Measurements from ENCODE around the gene NCKAP5.
"Not testable (repeated sequence)": the region's sequence is repeated elsewhere in the genome, so short reads cannot be mapped to it uniquely, and the experiment has no call there.

The NCKAP5 gene

DNA sequence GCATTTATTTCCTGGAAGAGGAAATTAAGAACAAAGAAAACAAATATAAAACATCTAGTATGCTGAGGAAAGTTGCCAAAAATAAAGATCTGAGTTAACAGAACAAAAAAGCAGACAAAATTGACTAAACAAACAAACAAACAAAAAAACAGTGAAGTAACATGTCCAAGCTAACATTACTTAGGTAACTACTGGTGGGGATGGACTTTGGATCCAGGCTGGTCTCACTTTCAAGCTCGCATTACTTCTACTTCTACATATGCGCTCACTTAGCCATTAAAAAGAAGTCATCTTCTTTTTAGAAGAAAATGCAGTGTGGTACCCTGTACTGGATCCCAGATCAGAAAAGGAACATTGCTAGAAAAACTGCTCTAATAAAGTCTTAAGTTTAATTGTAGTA, 358.9 kb downstream of the NCKAP5 start:
- DNase-seq (ENCODE audit: low read depth): no peak

DNA sequence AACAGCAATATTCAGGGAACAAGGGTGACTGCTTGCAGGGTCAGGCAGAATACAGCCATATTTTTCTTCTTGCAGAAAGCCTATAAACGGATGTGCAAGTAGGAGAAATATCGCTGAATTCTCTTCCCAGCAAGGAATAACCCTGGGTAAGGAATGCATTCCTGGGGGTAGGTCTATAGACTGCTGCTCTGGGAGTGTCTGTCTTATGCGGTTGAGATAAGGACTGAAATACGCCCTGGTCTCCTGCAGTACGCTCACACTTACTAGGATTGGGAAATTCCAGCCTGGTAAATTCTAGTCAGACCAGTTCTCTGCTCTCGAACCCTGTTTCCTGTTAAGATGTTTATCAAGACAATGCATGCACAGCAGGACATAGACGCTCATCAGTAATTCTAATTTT, 361.6 kb downstream of the NCKAP5 start:
- not testable (repeated sequence) for DNase-seq (ENCODE audit: low read depth)

DNA sequence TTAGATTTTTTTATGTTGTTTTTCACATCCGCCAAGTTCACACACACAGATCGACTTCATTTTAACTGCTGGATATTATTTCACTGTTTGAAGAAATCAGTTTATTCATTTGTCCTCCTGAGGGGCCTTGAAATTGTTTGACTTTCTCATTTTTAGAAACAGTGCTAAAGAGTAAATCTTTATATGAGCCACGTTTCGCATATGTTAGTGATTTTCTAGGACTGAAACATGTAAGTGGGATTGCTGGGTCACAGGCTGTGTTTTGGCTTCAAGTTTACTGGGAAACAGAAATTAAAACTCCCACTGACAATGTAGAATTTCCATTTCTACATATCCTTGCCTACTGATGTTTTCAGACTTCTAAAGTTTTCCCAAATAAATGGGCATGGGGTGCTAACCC, 363.8 kb downstream of the NCKAP5 start:
- no peak for DNase-seq (ENCODE audit: low read depth)

DNA sequence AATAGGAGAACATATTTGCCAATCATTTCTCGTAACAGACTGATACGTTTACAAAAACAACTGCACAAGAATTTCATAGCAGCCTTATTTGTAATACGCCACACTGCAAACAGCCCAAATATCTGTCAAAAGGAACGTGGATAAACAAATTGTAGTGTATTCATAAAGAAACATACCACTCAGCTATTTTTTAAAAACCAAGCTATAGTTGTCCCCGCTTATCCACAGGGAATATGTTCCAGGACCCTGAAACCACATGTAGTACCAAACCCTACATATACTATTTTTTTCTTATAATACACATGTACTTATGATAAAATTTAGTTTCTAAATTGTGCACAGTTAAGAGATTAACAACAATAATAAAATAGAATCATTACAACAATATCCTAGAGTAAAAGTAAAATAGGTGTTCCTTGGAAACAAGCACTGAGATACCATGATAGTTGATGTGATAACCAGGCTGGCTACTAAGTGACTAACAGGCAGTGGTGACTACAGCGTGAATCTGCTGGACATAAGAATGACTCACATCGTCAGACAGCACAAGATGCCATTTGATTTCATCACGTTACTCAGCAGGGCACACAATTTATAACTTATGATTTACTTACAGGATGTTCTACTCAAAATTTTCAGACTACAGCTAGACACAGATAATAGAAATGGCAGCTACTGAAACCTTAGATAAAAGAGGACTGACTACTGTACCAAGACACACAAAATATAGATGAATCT, 367.4 kb downstream of the NCKAP5 start:
- DNase-seq (ENCODE audit: low read depth): peak; percentile 96

DNA sequence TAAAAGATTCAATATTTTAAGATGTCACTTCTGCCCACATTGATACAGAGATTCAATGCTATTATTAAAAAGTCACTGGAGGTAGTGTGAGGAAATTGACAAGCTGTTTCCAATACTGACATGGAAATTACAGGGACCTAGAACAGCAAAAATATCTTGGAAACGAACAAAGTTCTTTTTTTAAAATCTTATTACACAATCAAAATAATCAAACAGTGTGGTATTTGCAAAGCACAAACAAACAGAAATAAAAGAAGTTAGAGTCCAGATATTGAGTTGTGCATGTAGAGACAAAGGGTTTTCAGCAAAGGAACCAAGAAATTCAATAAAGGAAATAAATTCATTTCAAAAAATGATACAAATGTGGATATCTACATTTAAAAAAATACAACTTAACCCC, 369.6 kb downstream of the NCKAP5 start:
- DNase-seq (ENCODE audit: low read depth): no peak

DNA sequence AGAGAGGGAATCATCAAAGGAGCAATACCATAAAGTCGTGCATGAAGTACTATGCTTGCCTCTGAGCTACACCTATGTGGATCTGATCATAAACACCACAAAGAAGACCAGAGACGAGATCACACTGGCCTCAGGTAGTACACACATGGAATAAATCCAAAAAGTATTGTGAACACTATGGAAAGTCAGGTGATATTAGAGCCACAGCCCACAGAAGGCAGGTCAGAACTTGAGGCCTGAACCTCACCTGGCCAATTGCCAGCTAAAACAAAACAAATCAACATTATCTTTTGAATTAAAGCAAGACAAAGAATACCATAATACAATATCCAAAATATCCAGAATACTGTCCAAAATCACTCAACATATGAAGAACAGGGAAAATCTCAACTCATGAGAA, 371.1 kb downstream of the NCKAP5 start:
- DNase-seq (ENCODE audit: low read depth): no peak

DNA sequence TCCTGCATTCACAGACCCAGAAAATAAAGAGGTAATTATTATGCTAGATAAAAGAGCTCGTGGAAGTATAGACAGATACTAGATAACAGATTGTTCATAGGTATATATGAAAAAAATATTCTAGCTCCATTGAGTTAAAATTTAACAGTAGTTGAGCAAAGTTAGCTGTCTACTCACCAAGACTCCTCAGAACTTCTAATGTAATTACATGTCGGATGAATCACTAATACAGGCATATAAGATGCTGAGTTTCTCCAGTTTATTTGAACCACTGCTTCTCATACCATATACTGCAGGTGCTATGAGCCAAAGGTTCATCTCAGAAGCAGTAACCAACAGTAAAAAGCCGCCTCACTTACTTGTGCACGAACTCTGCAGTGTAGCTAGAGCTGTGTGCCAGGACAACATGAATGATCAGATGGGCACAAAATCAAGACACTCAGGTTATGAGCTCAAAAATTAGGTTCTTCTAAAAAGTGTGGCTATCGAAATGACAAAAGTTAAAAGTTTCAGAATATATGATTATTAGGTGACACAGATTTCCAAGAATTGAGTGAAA, 373.4 kb downstream of the NCKAP5 start:
- DNase-seq (ENCODE audit: low read depth): no peak

DNA sequence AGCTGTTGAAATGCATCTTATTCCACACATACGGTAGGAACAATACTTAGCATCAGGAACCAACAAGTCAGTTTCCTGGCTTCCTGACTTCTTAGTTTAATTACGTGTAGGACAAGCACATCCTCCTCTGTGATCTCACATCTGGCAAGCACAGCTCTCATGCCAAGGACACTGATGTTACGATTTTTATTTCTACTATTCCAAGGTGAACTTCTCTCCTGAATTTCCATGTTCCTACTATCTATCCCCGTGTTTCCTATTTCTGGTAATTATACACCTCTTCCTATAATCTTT, 374.0 kb downstream of the NCKAP5 start:
- no peak for DNase-seq (ENCODE audit: low read depth)

DNA sequence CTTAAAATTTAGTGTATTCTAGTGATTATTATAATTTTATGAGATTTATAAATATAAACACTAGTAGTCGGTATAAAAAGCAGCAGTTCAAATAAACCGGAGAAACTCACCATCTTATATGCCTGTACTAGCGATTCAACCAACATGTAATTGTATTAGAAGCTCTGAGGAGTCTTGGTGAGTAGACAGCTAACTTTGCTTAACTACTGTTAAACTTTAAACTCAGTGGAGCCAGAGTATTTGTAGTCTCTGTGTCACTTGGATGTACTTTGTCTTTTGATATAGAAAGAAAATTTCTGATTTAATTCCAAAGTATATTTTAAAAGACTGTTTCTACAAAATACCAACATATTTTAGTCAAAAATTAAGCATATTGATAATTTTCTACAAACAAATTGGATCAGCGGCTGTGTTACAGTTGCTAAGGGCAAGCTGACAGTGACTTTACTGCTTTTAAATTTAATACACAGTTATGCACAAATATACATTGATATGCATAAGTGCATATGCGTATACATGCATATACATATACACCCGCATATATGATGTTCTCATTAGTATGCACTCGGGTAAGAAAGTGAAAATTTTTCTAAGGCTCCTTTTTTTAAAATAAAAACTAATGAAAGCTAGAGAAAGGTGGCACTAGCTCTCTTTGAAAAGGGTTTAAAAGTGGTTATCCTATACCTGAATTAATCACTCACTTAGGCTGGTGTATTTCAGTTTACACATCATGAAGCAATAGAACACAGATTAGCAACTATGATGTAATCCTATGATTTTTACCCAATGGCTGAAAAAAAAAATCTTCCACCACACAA, 374.5 kb downstream of the NCKAP5 start:
- DNase-seq (ENCODE audit: low read depth): no peak

DNA sequence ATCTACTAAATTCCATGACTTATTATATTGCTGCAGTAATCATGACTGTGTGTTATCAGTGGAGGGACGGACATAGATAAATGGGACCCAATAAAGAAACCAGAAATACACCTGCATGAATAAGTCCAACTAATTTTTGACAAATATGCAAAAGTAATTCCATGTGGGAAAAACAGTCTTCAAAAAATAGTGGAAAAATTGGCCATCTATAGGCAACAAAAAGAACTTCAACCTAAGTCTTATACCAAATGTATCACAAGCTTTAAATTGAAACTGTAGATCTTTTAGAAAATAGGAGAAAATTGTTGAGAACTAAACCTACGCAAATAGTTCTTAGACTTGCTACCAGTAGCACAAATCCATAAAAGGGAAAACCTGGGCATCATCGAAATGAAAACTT, 376.2 kb downstream of the NCKAP5 start:
- DNase-seq (ENCODE audit: low read depth): no peak

DNA sequence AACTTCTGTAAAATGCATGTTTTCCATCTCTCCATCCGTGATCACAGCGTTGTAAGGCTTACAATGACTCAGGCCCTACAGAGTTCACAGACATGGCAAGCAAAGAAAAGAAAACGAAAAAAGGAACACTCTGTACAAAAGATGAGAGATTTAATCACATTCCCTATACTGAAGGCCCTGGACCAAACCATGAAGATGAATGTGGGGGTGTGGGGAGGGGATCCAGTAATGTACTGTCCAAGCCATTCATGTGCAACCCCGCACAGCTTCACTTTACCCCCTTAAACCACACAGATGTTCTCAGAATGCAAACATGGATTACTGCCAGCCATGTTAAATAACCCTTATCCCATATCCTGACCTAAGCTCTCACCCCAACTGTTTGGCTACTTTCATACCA, 391.1 kb downstream of the NCKAP5 start:
- no peak for DNase-seq (ENCODE audit: low read depth)

DNA sequence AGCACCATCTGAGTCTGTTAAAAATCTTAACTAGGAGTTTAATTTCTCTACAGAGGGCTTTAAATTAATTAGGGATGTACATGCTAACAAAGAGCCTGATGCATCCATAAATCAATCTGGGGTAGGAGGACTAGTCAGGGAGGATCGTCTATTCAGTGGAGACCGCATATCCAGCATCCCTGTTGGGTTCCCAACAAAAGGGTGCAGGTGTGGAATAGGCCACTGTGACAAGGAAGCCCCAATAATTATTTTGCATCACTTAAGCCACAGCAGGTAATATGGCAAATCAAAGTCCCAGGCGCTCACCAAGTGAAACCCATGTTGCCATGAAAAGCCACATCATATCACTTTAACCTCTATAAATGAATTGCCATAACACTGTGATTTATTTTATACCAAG, 392.3 kb downstream of the NCKAP5 start:
- no peak for DNase-seq (ENCODE audit: low read depth)

DNA sequence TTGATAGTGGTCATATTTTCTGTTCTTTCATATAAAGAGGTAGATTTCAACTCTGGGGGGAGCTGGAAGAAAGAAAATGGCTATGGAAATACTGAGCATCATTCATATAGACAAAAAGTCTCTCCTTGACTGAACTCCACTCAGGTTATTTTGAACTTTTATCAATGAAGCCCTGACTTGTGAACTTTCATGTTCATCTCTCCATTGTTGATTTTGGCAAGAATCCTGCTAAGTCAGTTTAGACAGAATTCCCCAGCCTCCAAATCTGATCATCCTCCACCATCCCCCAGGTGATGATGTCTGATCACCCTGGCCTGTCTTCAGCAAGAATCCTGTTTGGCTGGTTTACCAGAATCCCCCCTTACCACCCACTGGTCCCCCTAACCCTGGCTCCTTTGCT, 395.0 kb downstream of the NCKAP5 start:
- no peak for DNase-seq (ENCODE audit: low read depth)

DNA sequence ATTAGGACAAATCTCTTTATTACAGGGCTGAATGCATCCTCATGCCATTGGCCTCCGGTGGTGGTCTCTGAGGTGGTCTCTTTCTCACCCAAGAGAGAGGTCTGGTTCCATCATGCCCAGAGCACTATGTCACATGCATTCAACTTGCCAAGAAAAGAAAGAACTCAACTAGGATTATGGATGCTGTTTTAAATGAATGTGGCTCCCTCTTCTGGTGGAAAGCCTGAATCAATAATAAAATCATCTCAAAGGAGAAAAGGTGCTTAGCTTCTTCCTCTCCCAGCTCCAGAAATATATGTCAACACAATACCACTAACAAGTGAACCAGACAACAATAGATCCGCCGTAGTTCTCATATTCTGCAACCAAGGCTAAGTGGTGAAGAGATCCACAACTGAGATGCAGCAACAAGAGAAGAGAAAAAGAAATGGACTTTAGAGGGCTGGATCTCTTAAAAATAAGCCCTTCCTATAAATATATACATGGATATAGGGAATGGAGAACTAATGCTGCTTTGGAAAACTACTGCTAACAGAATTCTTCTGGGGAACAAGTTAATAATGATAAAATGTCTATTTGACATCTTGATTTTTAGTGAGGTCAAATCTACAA, 396.8 kb downstream of the NCKAP5 start:
- DNase-seq (ENCODE audit: low read depth): peak; percentile 71

DNA sequence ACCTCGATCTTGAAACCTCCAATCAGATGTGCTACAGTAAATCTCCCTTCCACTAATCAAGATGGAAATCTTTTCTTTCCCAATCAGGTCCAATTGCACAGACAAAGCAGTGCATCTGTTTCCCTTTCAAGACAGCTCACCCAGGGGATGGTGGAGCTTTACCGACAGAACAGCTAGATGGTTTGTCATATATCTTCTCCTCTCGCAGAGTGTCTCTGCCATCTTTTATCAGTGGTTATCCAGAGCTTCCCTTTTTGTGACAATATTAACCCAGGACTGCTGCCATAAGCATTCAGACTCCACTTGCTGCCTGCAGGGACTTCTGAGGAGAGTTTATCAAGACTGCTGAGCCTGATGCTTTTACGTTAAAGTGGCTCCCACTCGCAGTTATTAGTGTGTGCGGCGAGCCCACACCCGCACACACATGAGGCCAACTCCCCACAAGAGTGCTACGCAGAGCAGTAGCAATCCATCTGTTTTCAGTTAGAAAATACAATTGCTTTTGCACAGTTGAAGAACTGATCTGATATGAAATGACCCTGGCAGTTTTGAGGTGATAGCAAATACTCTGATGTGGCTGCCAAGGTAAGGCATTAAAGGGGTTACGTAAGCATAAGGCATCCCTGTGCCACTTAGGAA, 398.9 kb downstream of the NCKAP5 start:
- DNase-seq (ENCODE audit: low read depth): no peak

DNA sequence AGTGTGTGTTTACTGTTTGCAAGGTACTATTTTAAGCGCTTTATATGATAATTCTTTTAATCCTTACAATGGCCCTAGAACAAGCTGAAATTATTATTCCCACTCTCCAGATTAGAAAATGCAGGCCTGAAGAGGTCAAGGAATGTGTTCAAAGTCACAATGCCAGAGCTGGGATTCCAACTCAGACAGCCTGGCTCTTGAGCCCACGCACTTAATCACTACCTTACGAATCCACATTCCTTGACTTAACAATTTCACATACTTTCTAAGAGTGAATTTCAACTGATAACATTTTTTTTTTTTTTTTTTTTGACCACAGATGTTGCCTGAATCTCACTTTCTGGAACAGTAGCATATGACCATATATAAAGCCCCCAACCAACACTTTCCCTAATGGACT, 400.3 kb downstream of the NCKAP5 start:
- peak; percentile 28 for DNase-seq (ENCODE audit: low read depth)

DNA sequence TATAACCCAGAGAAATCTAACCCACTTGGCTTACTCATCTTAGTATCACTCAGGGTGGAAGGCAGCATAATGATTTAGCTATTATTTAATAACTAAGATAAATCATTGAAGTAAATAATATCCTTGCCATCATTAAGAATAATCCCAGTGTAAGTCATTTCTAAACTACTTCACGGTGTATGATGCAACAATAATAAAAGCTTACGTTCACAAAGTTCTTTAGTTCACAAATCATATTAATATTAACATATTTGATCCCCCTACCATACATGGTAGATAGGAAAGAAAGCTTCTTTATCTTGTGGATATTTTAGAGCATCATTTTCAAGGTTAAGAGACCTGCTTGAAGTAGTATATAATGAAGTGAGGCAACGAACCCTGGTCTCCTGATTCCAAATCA, 401.0 kb downstream of the NCKAP5 start:
- no peak for DNase-seq (ENCODE audit: low read depth)

DNA sequence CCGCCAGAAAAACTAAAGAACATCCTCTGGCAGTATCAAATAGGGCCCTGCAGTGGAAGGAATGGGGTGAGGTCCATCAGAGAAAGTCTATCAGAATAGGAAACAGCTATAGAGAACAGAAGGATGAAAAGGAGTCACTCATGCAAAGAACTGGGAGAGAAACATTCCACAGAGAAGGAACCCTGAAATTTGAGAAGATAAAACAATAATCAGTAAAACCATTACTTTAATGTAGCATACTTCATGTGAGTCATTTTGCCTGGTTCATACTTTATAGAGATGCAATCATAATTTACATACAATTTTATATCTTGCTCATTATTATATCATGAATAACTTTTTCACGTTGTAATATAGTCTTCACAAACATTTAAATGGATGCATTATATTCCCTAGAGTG, 402.2 kb downstream of the NCKAP5 start:
- peak; percentile 63 for DNase-seq (ENCODE audit: low read depth)

DNA sequence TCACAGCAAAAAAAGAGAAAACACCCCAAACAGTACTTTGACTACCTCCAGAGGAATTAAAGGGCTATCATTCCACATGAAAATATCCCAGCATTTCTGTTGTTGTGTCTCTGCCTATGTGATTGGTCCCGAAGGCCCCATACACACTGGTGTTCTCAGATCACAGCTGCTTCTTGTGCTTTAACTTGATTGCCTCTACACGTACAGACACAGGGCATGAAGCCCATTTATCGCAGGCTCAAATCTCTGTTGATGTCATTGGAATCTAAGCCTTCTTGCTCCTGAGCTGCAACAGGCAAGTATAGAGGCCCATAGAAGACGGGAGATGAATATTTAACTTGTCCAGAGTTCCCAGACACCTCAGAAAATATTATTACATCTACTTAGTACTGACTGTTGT, 405.2 kb downstream of the NCKAP5 start:
- DNase-seq (ENCODE audit: low read depth): no peak

DNA sequence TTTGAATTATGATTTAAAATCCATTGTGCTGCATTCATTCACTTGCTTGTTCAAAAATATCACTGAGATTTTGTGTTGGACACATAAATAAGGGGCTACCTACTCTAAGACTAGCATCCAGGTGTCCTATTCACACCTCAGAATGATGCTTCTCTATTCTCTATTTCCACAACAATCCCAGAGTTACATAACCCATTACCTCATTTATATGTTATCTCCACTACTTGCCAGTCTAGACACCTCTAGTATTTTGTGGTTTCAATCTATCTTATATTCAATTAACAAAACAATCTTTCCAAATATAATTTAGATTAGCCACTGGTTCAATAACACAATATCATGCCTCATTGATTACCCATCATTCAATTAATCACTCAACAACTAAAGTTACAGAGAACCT, 409.8 kb downstream of the NCKAP5 start:
- no peak for DNase-seq (ENCODE audit: low read depth)

DNA sequence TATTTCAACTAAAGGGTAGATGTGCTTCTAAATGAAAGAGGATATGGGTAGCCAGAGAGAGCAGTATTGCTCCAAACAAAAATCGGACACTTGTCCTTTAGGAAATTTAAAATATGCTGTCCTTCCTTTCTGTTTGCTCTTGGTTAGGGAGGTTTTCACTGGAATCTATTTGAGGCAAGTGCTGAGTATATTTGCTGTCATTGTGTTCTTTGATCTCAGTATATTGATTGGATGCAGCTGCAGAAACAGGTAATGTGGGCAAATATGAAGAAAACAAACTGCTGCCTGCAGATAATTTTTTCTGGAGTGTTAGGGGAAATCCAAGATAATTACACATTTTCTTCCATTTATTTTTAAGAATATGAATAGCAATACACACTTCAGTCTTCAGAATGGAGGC, 410.2 kb downstream of the NCKAP5 start:
- no peak for DNase-seq (ENCODE audit: low read depth)

DNA sequence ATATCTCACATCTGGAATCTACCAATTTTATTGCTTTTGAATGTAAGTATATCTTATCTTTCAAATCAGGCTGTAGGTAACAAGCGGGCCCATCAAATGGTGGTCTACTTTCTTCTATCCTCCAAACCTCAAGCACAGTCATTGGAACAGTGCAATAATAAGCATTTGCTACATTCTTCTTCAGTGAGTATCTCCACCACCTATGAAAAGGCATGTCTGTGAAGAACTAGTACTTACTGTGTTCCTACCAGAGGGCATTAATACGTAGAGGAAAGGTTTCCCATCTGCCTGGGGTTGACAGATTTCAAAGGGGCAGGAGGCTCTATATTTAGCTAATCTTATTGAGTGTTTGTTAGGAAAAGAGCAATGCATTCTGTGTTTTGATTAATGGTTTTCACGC, 411.1 kb downstream of the NCKAP5 start:
- DNase-seq (ENCODE audit: low read depth): no peak

DNA sequence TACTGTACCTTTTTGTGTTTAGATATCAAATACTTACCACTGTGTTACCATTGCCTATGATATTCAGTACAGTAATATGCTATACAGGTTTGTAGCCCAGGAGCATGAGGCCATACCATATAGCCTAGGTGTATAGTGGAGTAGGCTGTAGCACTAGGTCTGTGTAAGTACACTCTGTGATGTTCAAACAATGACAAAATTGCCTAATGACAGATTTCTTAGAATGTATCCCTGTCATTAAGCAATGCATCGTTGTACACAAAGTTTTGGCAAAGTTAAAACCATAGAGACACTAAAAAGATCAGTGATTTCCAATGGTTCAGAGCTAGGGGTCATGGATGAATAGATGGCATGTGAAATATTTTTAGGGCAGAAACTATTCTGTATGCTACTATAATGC, 415.5 kb downstream of the NCKAP5 start:
- DNase-seq (ENCODE audit: low read depth): no peak
